HepG2 (cell line): ENCODE results near the gene SMPD2. TPM values are rescaled to one million over a fixed set of nuclear protein-coding genes. Genes with fewer than 3 reads are reported as not detected.

Experiments
- CREM ChIP-seq, 2 experiments: sonication (generic) in 1 of 2; formaldehyde crosslinking in 1 of 2; IDR thresholded peaks; 2 replicates each; pipeline versions ENCODE4 v1.4.0 to v1.6.1; 2016 to 2020; ENCODE audit warnings: antibody characterized with exemption in 1 of 2, mild to moderate bottlenecking in 1 of 2, missing genetic modification reagents in 1 of 2
- DBP ChIP-seq: sonication (generic); formaldehyde crosslinking; IDR thresholded peaks from 2 replicates; pipeline ENCODE4 v1.4.0; 2020; ENCODE audit warnings: missing genetic modification reagents; ENCODE audit errors: not compliant biosample characterization
- EP300 ChIP-seq, 3 experiments: sonication (generic) in 1 of 3; formaldehyde crosslinking in 1 of 3; IDR thresholded peaks; 2 replicates each; pipeline versions ENCODE4 v1.5.1 to v1.6.1; 2011 to 2020; ENCODE audit warnings: low read depth in 2 of 3, low read length in 2 of 3, borderline replicate concordance in 1 of 3, improper control_type of control experiment in 1 of 3, mild to moderate bottlenecking in 1 of 3, missing genetic modification reagents in 1 of 3, moderate library complexity in 1 of 3
- HDAC2 ChIP-seq: sonication (generic); formaldehyde crosslinking; IDR thresholded peaks from 2 replicates; pipeline ENCODE4 v1.4.0; 2020; ENCODE audit warnings: missing genetic modification reagents
- HOXA3 ChIP-seq: sonication (generic); formaldehyde crosslinking; IDR thresholded peaks from 2 replicates; pipeline ENCODE4 v1.5.0; 2020; ENCODE audit warnings: missing genetic modification reagents
- IRX3 ChIP-seq: sonication (generic); formaldehyde crosslinking; IDR thresholded peaks from 2 replicates; pipeline ENCODE4 v1.8.1; 2023; ENCODE audit warnings: mild to moderate bottlenecking, low read depth, missing genetic modification reagents, borderline replicate concordance
- LRRFIP1 ChIP-seq: sonication (generic); formaldehyde crosslinking; conservative IDR thresholded peaks from 2 replicates; pipeline ENCODE4 v1.4.0; 2020; ENCODE audit warnings: missing genetic modification reagents
- MAZ ChIP-seq, 2 experiments: sonication (generic) in 1 of 2; formaldehyde crosslinking in 1 of 2; IDR thresholded peaks; 2 replicates each; pipeline versions ENCODE4 v1.5.0 to v1.6.1; 2012 to 2020; ENCODE audit warnings: low read depth in 2 of 2, mild to moderate bottlenecking in 2 of 2, borderline replicate concordance in 1 of 2, improper control_type of control experiment in 1 of 2, low read length in 1 of 2, missing genetic modification reagents in 1 of 2, moderate library complexity in 1 of 2
- MEIS2 ChIP-seq: sonication (generic); formaldehyde crosslinking; IDR thresholded peaks from 2 replicates; pipeline ENCODE4 v1.9.0; 2021; ENCODE audit warnings: mild to moderate bottlenecking, missing genetic modification reagents
- PHF20 ChIP-seq: sonication (generic); formaldehyde crosslinking; IDR thresholded peaks from 2 replicates; pipeline ENCODE4 v1.5.0; 2020; ENCODE audit warnings: mild to moderate bottlenecking, missing genetic modification reagents
- POLR2A ChIP-seq, 2 experiments: IDR thresholded peaks; 2 replicates each; pipeline ENCODE4 v1.6.1; 2011; ENCODE audit warnings: low read depth in 2 of 2, low read length in 2 of 2, mild to moderate bottlenecking in 1 of 2, moderate library complexity in 1 of 2; ENCODE audit not compliant: insufficient read depth in 1 of 2
- RFXAP ChIP-seq: sonication (generic); formaldehyde crosslinking; IDR thresholded peaks from 2 replicates; pipeline ENCODE4 v1.4.0; 2020; ENCODE audit warnings: missing genetic modification reagents, borderline replicate concordance
- SMYD3 ChIP-seq: sonication (generic); formaldehyde crosslinking; IDR thresholded peaks from 2 replicates; pipeline ENCODE4 v1.8.1; 2023; ENCODE audit warnings: mild to moderate bottlenecking, missing genetic modification reagents
- TMF1 ChIP-seq: sonication (generic); formaldehyde crosslinking; IDR thresholded peaks from 2 replicates; pipeline ENCODE4 v1.8.1; 2022; ENCODE audit warnings: low read depth, missing genetic modification reagents
- U2AF2 ChIP-seq: fragments of 200-400 bp; formaldehyde crosslinking; IDR thresholded peaks from 2 replicates; pipeline ENCODE4 v1.6.1; 2017; ENCODE audit warnings: low read depth, mild to moderate bottlenecking, low read length
- WIZ ChIP-seq: sonication (generic); formaldehyde crosslinking; IDR thresholded peaks from 2 replicates; pipeline ENCODE4 v1.5.1; 2020; ENCODE audit warnings: mild to moderate bottlenecking, missing genetic modification reagents
- ZNF101 ChIP-seq: sonication (generic); formaldehyde crosslinking; IDR thresholded peaks from 2 replicates; pipeline ENCODE4 v1.4.0; 2020; ENCODE audit warnings: mild to moderate bottlenecking, low read depth, missing genetic modification reagents, borderline replicate concordance
- ZNF34 ChIP-seq: sonication (generic); formaldehyde crosslinking; IDR thresholded peaks from 2 replicates; pipeline ENCODE4 v1.4.0; 2020; ENCODE audit warnings: mild to moderate bottlenecking, missing genetic modification reagents, borderline replicate concordance
- ZNF550 ChIP-seq: sonication (generic); formaldehyde crosslinking; IDR thresholded peaks from 2 replicates; pipeline ENCODE4 v1.4.0; 2020; ENCODE audit warnings: mild to moderate bottlenecking, missing genetic modification reagents, borderline replicate concordance
- ZNF577 ChIP-seq: sonication (generic); formaldehyde crosslinking; IDR thresholded peaks from 2 replicates; pipeline ENCODE4 v1.4.0; 2020; ENCODE audit warnings: mild to moderate bottlenecking, low read depth, missing genetic modification reagents, borderline replicate concordance
- ZNF580 ChIP-seq: IDR thresholded peaks from 2 replicates; pipeline ENCODE4 v1.6.1; 2016; ENCODE audit warnings: low read depth, borderline replicate concordance
- polyA plus RNA-seq, 8 experiments: library from polyadenylated mRNA; depleted of rRNA in 3 of 8; stranded (reverse) in 7 of 8; unstranded in 1 of 8; fragments of >200 nt; fragmentation: Illumina TruSeq in 4 of 8; extraction: Trizol in 4 of 8; gene quantifications; 2 replicates each; pipeline versions ENCODE4 v1.2.1 to v1.2.3, GENCODE V29; 2011 to 2016; ENCODE audit warnings: low read depth in 4 of 8, missing spikeins in 1 of 8, mixed read lengths in 1 of 8; ENCODE audit not compliant: insufficient read depth in 1 of 8
- total RNA-seq, 5 experiments: library from RNA; depleted of rRNA; stranded (reverse); fragments of >200 nt; fragmentation: Illumina TruSeq; extraction: Trizol; gene quantifications; 2 replicates each; pipeline ENCODE4 v1.2.3, GENCODE V29; 2016; ENCODE audit warnings: low read depth in 1 of 5
- TF ChIP-seq, protein P1 (sequence below): sonication (generic); formaldehyde crosslinking; IDR thresholded peaks from 2 replicates; pipeline ENCODE4 v1.5.0; 2020; ENCODE audit warnings: missing genetic modification reagents
- TF ChIP-seq, protein P2 (sequence below): sonication (generic); formaldehyde crosslinking; IDR thresholded peaks from 2 replicates; pipeline ENCODE4 v1.8.0; 2022; ENCODE audit warnings: mild to moderate bottlenecking, missing genetic modification reagents, borderline replicate concordance

SMPD2 gene
- total and polyA plus RNA-seq, 2 of the 13 experiments (the other 11 are each of a cell fraction or from before 2014, with no cell fraction given) = 5.9 to 10.6 TPM

DNA sequence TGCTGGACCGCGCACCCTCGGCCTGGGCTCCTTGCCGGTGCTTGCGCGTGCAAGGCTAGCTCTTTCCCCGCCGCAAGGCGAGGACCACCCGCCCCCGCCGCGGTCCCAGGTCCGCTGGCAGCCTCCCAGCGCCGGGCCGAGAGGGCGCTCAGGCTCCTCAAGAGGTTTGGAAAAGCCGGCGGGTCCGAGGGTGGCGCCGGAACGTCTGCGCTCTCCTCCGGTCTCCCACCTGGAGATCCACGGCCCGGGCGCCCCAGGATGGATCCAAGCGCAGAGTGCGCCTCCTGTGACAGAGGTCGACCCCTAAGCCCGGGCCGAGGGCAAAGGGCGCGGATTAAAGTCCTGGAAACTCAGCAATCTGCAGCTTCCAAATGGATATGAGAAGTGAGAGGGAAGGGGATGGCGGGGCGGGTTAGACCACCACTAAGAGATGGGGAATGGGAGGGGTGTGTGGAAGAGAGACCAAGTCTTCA is 15.6 kb downstream of the SMPD2 start (continued):
- TF ChIP-seq, protein P1, sequence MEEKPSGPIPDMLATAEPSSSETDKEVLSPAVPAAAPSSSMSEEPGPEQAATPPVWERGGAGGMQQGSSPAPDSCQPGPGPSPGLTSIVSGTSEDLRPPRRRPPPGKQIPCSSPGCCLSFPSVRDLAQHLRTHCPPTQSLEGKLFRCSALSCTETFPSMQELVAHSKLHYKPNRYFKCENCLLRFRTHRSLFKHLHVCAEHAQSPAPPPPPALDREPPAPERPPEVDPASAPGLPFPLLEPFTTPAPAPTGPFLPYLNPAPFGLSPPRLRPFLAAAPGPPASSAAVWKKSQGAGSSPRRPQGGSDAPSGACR (CRISPR knock-in tag) = 0 out of 2 replicates have a peak, but pooled peaks have one; percentile 15
- no peak for TF ChIP-seq MAZ (IDR thresholded peaks at IDR 0.05; ENCODE audit: borderline replicate concordance, low read depth, low read length)
- TF ChIP-seq MAZ (CRISPR knock-in tag; IDR thresholded peaks at IDR 0.05; ENCODE audit: low read depth) = no peak
- no peak for TF ChIP-seq HDAC2
- TF ChIP-seq LRRFIP1 (CRISPR knock-in tag) = no peak
- no peak for TF ChIP-seq RFXAP (CRISPR knock-in tag)
- TF ChIP-seq POLR2A (IDR thresholded peaks at IDR 0.05; ENCODE audit: insufficient read depth in 1 of 2, low read depth in 2 of 2, low read length in 2 of 2) = no peak
- TF ChIP-seq CREM (IDR thresholded peaks at IDR 0.05) = no peak
- no peak for TF ChIP-seq CREM (CRISPR knock-in tag; IDR thresholded peaks at IDR 0.05)
- TF ChIP-seq IRX3 = no peak
- no peak for TF ChIP-seq ZNF577 (CRISPR knock-in tag)
- TF ChIP-seq, protein P2, sequence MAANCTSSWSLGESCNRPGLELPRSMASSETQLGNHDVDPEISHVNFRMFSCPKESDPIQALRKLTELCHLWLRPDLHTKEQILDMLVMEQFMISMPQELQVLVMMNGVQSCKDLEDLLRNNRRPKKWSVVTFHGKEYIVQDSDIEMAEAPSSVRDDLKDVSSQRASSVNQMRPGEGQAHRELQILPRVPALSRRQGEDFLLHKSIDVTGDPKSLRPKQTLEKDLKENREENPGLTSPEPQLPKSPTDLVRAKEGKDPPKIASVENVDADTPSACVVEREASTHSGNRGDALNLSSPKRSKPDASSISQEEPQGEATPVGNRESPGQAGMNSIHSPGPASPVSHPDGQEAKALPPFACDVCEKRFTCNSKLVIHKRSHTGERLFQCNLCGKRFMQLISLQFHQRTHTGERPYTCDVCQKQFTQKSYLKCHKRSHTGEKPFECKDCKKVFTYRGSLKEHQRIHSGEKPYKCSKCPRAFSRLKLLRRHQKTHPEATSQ = no peak
- no peak for TF ChIP-seq SMYD3 (CRISPR knock-in tag)
- no peak for TF ChIP-seq PHF20 (CRISPR knock-in tag)
- TF ChIP-seq U2AF2 = no peak
- TF ChIP-seq ZNF34 (CRISPR knock-in tag) = no peak
- no peak for TF ChIP-seq ZNF101 (CRISPR knock-in tag)
- TF ChIP-seq DBP (CRISPR knock-in tag) = no peak
- peak; percentile 35; the same call in 1 of the 2 replicates for TF ChIP-seq HOXA3 (CRISPR knock-in tag)
- no peak for TF ChIP-seq ZNF550 (CRISPR knock-in tag)
- peak; percentile 4; the same call in 1 of the 2 replicates for TF ChIP-seq ZNF580
- no peak for TF ChIP-seq TMF1 (CRISPR knock-in tag)
- TF ChIP-seq WIZ = no peak
- no peak for TF ChIP-seq EP300 (IDR thresholded peaks at IDR 0.05; ENCODE audit: low read depth in 2 of 2, low read length in 2 of 2)
- no peak for TF ChIP-seq EP300 (CRISPR knock-in tag; IDR thresholded peaks at IDR 0.05; ENCODE audit: borderline replicate concordance)
- no peak for TF ChIP-seq MEIS2 (CRISPR knock-in tag)
